Loucy (cell line): ENCODE measurements around the gene DLL3.

Source experiments
- H2AFZ ChIP-seq: fragments of 200-600 bp; sonication (generic); 2 replicates; pipeline ENCODE4 v1.6.0; 2016; ENCODE audit warnings: antibody characterized with exemption, mild to moderate bottlenecking, low read length, moderate library complexity
- H3F3A ChIP-seq: fragments of 200-600 bp; 2 replicates; pipeline ENCODE4 v1.6.0; 2016; ENCODE audit warnings: antibody characterized with exemption, low read depth, mild to moderate bottlenecking
- H3K27me3 ChIP-seq: fragments of 200-600 bp; sonication (generic); 2 replicates; pipeline ENCODE4 v1.6.1; 2014; ENCODE audit warnings: low read length, mild to moderate bottlenecking; ENCODE audit not compliant: insufficient read depth, poor library complexity, severe bottlenecking
- H3K36me3 ChIP-seq: fragments of 200-600 bp; sonication (generic); 2 replicates; pipeline ENCODE4 v1.6.1; 2016; ENCODE audit warnings: low read length; ENCODE audit not compliant: insufficient read depth
- H3K4me1 ChIP-seq: fragments of 200-600 bp; sonication (generic); 2 replicates; pipeline ENCODE4 v1.5.1; 2014; ENCODE audit warnings: low read length, mild to moderate bottlenecking; ENCODE audit not compliant: insufficient read depth, poor library complexity, severe bottlenecking
- H3K4me2 ChIP-seq: fragments of 200-600 bp; sonication (generic); 2 replicates; pipeline ENCODE4 v1.6.0; 2014; ENCODE audit warnings: antibody characterized with exemption, low read length, low read depth, mild to moderate bottlenecking; ENCODE audit not compliant: poor library complexity, severe bottlenecking
- H3K4me3 ChIP-seq: fragments of 200-600 bp; sonication (generic); 2 replicates; pipeline ENCODE4 v1.5.1; 2014; ENCODE audit warnings: low read length, mild to moderate bottlenecking, mixed read lengths; ENCODE audit not compliant: poor library complexity, severe bottlenecking
- H3K79me2 ChIP-seq: fragments of 200-600 bp; sonication (generic); 2 replicates; pipeline ENCODE4 v1.6.1; 2014; ENCODE audit warnings: low read length; ENCODE audit not compliant: insufficient read depth
- H3K9ac ChIP-seq: fragments of 200-600 bp; sonication (generic); 2 replicates; pipeline ENCODE4 v1.6.0; 2014; ENCODE audit warnings: mild to moderate bottlenecking, low read depth, low read length, moderate library complexity; ENCODE audit not compliant: poor library complexity, severe bottlenecking
- H3K9me2 ChIP-seq: fragments of 200-600 bp; sonication (generic); replicated peaks from 2 replicates; pipeline ENCODE4 v1.6.1; 2016; ENCODE audit warnings: low read depth, low read length, mixed read lengths
- H3K9me3 ChIP-seq: fragments of 200-600 bp; sonication (generic); 2 replicates; pipeline ENCODE4 v1.6.1; 2014; ENCODE audit warnings: mild to moderate bottlenecking, antibody characterized with exemption, low read length, low read depth; ENCODE audit not compliant: insufficient read depth
- H4K20me1 ChIP-seq: fragments of 200-600 bp; sonication (generic); 2 replicates; pipeline ENCODE4 v1.6.0; 2014; ENCODE audit warnings: antibody characterized with exemption, low read length, mild to moderate bottlenecking; ENCODE audit not compliant: insufficient read depth, poor library complexity, severe bottlenecking
- EZH2phosphoT487 ChIP-seq: fragments of 200-600 bp; IDR thresholded peaks from 2 replicates; pipeline ENCODE4 v1.6.1; 2018; ENCODE audit warnings: antibody characterized with exemption, mild to moderate bottlenecking, moderate library complexity, borderline replicate concordance
- TF ChIP-seq, protein P1 (sequence below): fragments of 200-600 bp; sonication (generic); conservative IDR thresholded peaks from 2 replicates; pipeline ENCODE4 v1.5.1; 2014; ENCODE audit warnings: mild to moderate bottlenecking, antibody characterized with exemption, low read length

Gene DLL3

DNA sequence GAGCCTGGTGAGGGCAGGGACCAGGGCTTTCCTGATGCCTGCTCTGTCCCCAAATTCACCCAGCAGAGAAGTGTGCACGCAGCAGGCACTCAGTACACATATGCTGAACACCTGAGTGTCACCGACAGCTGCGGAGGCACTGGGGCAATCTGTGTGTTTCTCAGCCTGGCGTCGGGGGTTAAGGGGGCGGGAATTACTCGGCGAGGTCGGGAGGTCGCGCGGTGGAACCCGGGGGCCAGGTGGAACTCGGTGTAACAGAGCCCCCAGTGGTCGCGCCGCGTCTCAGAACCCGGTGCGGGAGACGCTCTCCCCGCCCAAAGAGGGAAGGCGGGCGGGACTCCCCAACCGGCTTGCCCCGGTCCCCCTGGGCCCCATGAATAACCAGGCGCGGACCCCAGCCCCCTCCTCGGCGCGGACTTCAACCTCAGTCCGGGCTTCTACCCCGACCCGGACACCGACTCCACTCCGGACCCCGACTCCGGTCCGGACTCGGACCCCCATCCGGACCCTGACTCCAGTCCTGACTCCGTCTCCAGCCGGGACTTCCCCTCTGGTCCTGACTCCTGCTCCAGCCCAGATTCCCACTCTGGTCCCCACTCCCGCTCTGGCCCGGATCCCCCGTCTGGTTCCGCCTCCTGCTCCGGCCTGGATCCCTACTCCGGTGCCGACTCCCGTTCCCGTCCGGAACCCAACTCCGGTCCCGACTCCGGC is 16.2 kb downstream of the DLL3 start, which contains the start of gene SELENOV:
TSS of gene SELENOV (plus strand) at position 300 of the 711 bp plus-strand sequence. CDS start at position 374, 74 bp downstream.
- Histone ChIP-seq H3K9me3 (no peaks in the 10 kb centered on the region), H3K9ac (no peak within 1 kb of the TSS), H3K36me3 (no peaks in the 10 kb centered on the region), H3K4me1 (no peaks in the 10 kb centered on the region), H3K9me2 (no peaks in the 10 kb centered on the region), H2AFZ (no peak within 1 kb of the TSS), H3K4me2 (no peak within 1 kb of the TSS), H4K20me1 (no peaks in the 10 kb centered on the region), H3K27me3 (no peaks in the 10 kb centered on the region), H3K79me2 (no peaks in the 10 kb centered on the region), H3F3A (no peaks in the 10 kb centered on the region), H3K4me3 (no peak within 1 kb of the TSS)
- TF ChIP-seq, protein P1, sequence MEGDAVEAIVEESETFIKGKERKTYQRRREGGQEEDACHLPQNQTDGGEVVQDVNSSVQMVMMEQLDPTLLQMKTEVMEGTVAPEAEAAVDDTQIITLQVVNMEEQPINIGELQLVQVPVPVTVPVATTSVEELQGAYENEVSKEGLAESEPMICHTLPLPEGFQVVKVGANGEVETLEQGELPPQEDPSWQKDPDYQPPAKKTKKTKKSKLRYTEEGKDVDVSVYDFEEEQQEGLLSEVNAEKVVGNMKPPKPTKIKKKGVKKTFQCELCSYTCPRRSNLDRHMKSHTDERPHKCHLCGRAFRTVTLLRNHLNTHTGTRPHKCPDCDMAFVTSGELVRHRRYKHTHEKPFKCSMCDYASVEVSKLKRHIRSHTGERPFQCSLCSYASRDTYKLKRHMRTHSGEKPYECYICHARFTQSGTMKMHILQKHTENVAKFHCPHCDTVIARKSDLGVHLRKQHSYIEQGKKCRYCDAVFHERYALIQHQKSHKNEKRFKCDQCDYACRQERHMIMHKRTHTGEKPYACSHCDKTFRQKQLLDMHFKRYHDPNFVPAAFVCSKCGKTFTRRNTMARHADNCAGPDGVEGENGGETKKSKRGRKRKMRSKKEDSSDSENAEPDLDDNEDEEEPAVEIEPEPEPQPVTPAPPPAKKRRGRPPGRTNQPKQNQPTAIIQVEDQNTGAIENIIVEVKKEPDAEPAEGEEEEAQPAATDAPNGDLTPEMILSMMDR: no peak
- no peak for TF ChIP-seq EZH2phosphoT487

DNA sequence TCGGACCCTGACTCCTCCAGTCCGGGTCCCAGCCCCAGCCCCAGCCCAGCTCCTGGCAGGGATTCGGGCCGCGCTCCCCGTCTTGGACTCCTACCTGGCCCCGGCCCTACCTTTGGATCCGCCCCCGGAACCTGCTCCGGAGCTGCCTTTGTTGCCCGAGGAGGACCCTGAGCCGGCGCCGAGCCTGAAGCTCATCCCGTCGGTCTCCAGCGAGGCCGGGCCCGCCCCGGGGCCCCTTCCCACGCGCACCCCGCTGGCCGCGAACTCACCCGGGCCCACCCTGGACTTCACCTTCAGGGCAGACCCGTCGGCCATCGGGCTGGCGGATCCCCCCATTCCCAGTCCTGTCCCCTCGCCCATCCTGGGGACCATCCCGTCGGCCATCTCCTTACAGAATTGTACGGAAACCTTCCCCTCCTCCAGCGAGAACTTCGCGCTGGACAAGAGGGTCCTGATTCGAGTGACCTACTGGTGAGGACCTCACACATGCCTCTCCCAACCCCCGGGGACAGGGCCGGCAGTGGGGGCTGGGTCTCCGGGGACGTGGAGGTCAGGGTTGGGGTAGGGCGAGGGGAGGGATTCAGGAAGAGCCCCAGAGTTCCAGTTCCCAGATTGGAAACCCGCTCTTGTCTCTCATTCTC is 16.9 kb downstream of the DLL3 start:
- no peaks in the 10 kb centered on the region for H3K36me3 ChIP-seq
- no peak overlapping the region for H3K4me2 ChIP-seq
- no peaks in the 10 kb centered on the region for H3K9me2 ChIP-seq
- TF ChIP-seq EZH2phosphoT487: no peak
- no peaks in the 10 kb centered on the region for H4K20me1 ChIP-seq
- H3K27me3 ChIP-seq: no peaks in the 10 kb centered on the region
- no peak overlapping the region for H3K9ac ChIP-seq
- H3K79me2 ChIP-seq: no peaks in the 10 kb centered on the region
- H3K9me3 ChIP-seq: no peaks in the 10 kb centered on the region
- H3F3A ChIP-seq: no peaks in the 10 kb centered on the region
- H3K4me1 ChIP-seq: no peaks in the 10 kb centered on the region
- H2AFZ ChIP-seq: no peak overlapping the region
- H3K4me3 ChIP-seq: no peak overlapping the region

DNA sequence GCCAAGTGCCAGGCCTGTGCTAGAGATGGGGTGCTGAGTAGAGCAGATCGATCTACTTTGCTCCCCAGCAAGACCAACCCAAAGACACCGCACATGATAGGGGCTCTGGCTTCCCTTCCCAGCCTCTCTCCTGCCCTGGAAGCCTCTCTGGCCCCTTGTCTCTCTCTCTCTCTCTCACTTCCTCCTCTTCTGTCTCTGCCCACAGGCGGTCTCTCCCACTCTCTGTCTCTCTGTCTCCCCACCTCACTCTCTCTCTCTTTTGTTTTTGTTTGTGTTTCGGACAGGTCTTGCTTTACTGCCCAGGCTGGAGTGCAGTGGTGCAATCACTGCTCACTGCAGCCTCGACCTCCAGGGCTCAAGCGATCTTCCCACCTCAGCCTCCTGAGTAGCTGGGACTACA is 17.5 kb downstream of the DLL3 start:
- Histone ChIP-seq H3K27me3 (no peaks in the 10 kb centered on the region), H3K9ac (no peak overlapping the region), H2AFZ (no peak overlapping the region)

More for the DNA sequence above, 17.5 kb downstream of the DLL3 start:
- no peaks in the 10 kb centered on the region for H3K36me3 ChIP-seq
- no peak for TF ChIP-seq EZH2phosphoT487
- TF ChIP-seq, protein P1: no peak
- H3K9me2 ChIP-seq: no peaks in the 10 kb centered on the region
- H3K9me3 ChIP-seq: no peaks in the 10 kb centered on the region
- no peak overlapping the region for H3K4me3 ChIP-seq
- no peaks in the 10 kb centered on the region for H3K4me1 ChIP-seq
- no peak overlapping the region for H3K4me2 ChIP-seq
- H4K20me1 ChIP-seq: no peaks in the 10 kb centered on the region
- H3K79me2 ChIP-seq: no peaks in the 10 kb centered on the region
- H3F3A ChIP-seq: no peaks in the 10 kb centered on the region
